ENCODE results near the gene PSD2.

DNA sequence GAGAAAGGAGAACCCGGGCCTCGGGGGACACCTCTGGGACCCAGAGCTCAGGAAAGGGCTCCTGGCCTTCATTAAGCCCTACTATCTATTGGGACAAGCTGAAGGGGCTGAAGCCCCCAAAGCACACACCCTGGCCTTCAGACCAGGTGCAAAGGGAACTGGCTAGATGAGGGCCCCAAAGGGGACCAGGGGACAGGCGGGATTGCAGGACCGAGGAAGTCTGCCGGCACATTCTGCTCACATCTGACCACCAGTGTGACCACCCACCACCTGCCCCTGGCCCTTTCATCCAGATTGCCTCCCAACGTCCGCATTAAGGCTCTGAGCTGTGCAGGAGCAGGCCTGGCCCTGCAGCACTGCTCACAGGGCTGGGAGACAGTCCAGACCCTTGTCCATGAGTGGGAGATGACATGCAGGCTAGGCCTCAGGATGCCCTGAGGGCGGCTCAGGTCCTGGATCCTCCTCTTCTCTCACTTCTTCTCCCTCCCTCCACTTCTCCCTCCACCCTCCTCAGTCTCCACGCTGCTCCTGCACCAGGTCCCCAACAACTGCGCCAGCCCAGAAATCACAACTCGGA lies 19.2 kb downstream of the PSD2 start:
- TF ChIP-seq, protein P1, sequence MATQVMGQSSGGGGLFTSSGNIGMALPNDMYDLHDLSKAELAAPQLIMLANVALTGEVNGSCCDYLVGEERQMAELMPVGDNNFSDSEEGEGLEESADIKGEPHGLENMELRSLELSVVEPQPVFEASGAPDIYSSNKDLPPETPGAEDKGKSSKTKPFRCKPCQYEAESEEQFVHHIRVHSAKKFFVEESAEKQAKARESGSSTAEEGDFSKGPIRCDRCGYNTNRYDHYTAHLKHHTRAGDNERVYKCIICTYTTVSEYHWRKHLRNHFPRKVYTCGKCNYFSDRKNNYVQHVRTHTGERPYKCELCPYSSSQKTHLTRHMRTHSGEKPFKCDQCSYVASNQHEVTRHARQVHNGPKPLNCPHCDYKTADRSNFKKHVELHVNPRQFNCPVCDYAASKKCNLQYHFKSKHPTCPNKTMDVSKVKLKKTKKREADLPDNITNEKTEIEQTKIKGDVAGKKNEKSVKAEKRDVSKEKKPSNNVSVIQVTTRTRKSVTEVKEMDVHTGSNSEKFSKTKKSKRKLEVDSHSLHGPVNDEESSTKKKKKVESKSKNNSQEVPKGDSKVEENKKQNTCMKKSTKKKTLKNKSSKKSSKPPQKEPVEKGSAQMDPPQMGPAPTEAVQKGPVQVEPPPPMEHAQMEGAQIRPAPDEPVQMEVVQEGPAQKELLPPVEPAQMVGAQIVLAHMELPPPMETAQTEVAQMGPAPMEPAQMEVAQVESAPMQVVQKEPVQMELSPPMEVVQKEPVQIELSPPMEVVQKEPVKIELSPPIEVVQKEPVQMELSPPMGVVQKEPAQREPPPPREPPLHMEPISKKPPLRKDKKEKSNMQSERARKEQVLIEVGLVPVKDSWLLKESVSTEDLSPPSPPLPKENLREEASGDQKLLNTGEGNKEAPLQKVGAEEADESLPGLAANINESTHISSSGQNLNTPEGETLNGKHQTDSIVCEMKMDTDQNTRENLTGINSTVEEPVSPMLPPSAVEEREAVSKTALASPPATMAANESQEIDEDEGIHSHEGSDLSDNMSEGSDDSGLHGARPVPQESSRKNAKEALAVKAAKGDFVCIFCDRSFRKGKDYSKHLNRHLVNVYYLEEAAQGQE (IDR thresholded peaks at IDR 0.05; ENCODE audit: unreplicated experiment) = no peak
- TF ChIP-seq EZH2 (IDR thresholded peaks at IDR 0.05; ENCODE audit: low read depth, unreplicated experiment) (no peak), POLR2AphosphoS5 (IDR thresholded peaks at IDR 0.05; ENCODE audit: low read depth) (no peak), CREB1 (CRISPR knock-in tag; IDR thresholded peaks at IDR 0.05; ENCODE audit: low read depth) (no peak), NANOG (IDR thresholded peaks at IDR 0.05; ENCODE audit: borderline replicate concordance) (no peak), JUNB (IDR thresholded peaks at IDR 0.05; ENCODE audit: unreplicated experiment) (no peak), EZH2phosphoT487 (IDR thresholded peaks at IDR 0.05; ENCODE audit: unreplicated experiment) (no peak), ZNF331 (CRISPR knock-in tag; IDR thresholded peaks at IDR 0.05; ENCODE audit: low read depth) (no peak), STAT1 (IDR thresholded peaks at IDR 0.05; ENCODE audit: unreplicated experiment) (no peak), ZNF114 (CRISPR knock-in tag; IDR thresholded peaks at IDR 0.05) (no peak)
- TF ChIP-seq, protein P2, sequence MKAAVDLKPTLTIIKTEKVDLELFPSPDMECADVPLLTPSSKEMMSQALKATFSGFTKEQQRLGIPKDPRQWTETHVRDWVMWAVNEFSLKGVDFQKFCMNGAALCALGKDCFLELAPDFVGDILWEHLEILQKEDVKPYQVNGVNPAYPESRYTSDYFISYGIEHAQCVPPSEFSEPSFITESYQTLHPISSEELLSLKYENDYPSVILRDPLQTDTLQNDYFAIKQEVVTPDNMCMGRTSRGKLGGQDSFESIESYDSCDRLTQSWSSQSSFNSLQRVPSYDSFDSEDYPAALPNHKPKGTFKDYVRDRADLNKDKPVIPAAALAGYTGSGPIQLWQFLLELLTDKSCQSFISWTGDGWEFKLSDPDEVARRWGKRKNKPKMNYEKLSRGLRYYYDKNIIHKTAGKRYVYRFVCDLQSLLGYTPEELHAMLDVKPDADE (IDR thresholded peaks at IDR 0.05) = no peak
- TF ChIP-seq, protein P3, sequence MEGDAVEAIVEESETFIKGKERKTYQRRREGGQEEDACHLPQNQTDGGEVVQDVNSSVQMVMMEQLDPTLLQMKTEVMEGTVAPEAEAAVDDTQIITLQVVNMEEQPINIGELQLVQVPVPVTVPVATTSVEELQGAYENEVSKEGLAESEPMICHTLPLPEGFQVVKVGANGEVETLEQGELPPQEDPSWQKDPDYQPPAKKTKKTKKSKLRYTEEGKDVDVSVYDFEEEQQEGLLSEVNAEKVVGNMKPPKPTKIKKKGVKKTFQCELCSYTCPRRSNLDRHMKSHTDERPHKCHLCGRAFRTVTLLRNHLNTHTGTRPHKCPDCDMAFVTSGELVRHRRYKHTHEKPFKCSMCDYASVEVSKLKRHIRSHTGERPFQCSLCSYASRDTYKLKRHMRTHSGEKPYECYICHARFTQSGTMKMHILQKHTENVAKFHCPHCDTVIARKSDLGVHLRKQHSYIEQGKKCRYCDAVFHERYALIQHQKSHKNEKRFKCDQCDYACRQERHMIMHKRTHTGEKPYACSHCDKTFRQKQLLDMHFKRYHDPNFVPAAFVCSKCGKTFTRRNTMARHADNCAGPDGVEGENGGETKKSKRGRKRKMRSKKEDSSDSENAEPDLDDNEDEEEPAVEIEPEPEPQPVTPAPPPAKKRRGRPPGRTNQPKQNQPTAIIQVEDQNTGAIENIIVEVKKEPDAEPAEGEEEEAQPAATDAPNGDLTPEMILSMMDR (conservative IDR thresholded peaks at IDR 0.05; ENCODE audit: low read depth in 2 of 2) = no peak
- TF ChIP-seq, protein P4, sequence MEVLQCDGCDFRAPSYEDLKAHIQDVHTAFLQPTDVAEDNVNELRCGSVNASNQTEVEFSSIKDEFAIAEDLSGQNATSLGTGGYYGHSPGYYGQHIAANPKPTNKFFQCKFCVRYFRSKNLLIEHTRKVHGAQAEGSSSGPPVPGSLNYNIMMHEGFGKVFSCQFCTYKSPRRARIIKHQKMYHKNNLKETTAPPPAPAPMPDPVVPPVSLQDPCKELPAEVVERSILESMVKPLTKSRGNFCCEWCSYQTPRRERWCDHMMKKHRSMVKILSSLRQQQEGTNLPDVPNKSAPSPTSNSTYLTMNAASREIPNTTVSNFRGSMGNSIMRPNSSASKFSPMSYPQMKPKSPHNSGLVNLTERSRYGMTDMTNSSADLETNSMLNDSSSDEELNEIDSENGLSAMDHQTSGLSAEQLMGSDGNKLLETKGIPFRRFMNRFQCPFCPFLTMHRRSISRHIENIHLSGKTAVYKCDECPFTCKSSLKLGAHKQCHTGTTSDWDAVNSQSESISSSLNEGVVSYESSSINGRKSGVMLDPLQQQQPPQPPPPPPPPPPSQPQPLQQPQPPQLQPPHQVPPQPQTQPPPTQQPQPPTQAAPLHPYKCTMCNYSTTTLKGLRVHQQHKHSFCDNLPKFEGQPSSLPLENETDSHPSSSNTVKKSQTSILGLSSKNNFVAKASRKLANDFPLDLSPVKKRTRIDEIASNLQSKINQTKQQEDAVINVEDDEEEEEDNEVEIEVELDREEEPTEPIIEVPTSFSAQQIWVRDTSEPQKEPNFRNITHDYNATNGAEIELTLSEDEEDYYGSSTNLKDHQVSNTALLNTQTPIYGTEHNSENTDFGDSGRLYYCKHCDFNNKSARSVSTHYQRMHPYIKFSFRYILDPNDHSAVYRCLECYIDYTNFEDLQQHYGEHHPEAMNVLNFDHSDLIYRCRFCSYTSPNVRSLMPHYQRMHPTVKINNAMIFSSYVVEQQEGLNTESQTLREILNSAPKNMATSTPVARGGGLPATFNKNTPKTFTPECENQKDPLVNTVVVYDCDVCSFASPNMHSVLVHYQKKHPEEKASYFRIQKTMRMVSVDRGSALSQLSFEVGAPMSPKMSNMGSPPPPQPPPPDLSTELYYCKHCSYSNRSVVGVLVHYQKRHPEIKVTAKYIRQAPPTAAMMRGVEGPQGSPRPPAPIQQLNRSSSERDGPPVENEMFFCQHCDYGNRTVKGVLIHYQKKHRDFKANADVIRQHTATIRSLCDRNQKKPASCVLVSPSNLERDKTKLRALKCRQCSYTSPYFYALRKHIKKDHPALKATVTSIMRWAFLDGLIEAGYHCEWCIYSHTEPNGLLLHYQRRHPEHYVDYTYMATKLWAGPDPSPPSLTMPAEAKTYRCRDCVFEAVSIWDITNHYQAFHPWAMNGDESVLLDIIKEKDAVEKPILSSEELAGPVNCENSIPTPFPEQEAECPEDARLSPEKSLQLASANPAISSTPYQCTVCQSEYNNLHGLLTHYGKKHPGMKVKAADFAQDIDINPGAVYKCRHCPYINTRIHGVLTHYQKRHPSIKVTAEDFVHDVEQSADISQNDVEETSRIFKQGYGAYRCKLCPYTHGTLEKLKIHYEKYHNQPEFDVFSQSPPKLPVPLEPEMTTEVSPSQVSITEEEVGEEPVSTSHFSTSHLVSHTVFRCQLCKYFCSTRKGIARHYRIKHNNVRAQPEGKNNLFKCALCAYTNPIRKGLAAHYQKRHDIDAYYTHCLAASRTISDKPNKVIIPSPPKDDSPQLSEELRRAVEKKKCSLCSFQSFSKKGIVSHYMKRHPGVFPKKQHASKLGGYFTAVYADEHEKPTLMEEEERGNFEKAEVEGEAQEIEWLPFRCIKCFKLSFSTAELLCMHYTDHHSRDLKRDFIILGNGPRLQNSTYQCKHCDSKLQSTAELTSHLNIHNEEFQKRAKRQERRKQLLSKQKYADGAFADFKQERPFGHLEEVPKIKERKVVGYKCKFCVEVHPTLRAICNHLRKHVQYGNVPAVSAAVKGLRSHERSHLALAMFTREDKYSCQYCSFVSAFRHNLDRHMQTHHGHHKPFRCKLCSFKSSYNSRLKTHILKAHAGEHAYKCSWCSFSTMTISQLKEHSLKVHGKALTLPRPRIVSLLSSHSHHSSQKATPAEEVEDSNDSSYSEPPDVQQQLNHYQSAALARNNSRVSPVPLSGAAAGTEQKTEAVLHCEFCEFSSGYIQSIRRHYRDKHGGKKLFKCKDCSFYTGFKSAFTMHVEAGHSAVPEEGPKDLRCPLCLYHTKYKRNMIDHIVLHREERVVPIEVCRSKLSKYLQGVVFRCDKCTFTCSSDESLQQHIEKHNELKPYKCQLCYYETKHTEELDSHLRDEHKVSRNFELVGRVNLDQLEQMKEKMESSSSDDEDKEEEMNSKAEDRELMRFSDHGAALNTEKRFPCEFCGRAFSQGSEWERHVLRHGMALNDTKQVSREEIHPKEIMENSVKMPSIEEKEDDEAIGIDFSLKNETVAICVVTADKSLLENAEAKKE (CRISPR knock-in tag; IDR thresholded peaks at IDR 0.05) = no peak
